Suprapubic skin (tissue), 4 donors: ENCODE data around the gene EMX1.

Experiments used
- CTCF ChIP-seq, 2 donors: fragments of 200-600 bp in 1 of 2; fragments of 450-650 bp in 1 of 2; sonication (generic) in 1 of 2; IDR thresholded peaks; one replicate each; pipeline ENCODE4 v1.5.1; 2016 to 2019; ENCODE audit warnings: antibody characterized with exemption in 2 of 2, mild to moderate bottlenecking in 1 of 2, moderate library complexity in 1 of 2
- EP300 ChIP-seq: sonication (generic); formaldehyde crosslinking; IDR thresholded peaks from one replicate; pipeline ENCODE4 v1.6.1; 2017; ENCODE audit warnings: antibody characterized with exemption
- POLR2A ChIP-seq, 2 donors: fragments of 450-650 bp; IDR thresholded peaks; one replicate each; pipeline ENCODE4 v1.6.1; 2017; ENCODE audit warnings: antibody characterized with exemption in 2 of 2, mild to moderate bottlenecking in 2 of 2, moderate library complexity in 2 of 2
- POLR2AphosphoS5 ChIP-seq, 3 donors: sonication (generic); formaldehyde crosslinking; IDR thresholded peaks; one replicate each; pipeline ENCODE4 v1.6.1; 2017; ENCODE audit warnings: antibody characterized with exemption in 3 of 3

GRCh38 chr2:72965770-72966450 lies 48.6 kb downstream of the EMX1 start:
- TF ChIP-seq POLR2AphosphoS5 (IDR thresholded peaks at IDR 0.05) (no peak), POLR2A (IDR thresholded peaks at IDR 0.05) (no peak), CTCF (IDR thresholded peaks at IDR 0.05) (no peak), EP300 (no peak)
